Lower lobe of right lung (tissue), 2 donors: ENCODE results near the gene SAMD1. TPM values are rescaled to one million over a fixed set of nuclear protein-coding genes. Genes with fewer than 3 reads are reported as not detected.
"Not testable (repeated sequence)": the region's sequence is repeated elsewhere in the genome, so short reads cannot be mapped to it uniquely, and the experiment has no call there.

Experiments used
- ATAC-seq, 2 donors: fragments of 200-7000 bp; cut with Tn5 transposase; one replicate each; pipeline ENCODE4 v1.9.1; 2020 to 2022; ENCODE audit warnings: mild to moderate bottlenecking in 2 of 2, moderate library complexity in 2 of 2
- DNase-seq: peaks from one replicate; pipeline ENCODE4 v3.0.0-alpha.2; 2020
- H3K27ac ChIP-seq: fragments of 200-600 bp; one replicate; pipeline ENCODE4 v1.8.0; 2022
- H3K27me3 ChIP-seq: fragments of 200-600 bp; one replicate; pipeline ENCODE4 v1.8.0; 2022; ENCODE audit warnings: low read depth
- H3K36me3 ChIP-seq: fragments of 200-600 bp; one replicate; pipeline ENCODE4 v1.8.0; 2022; ENCODE audit warnings: mild to moderate bottlenecking
- H3K4me1 ChIP-seq: fragments of 200-600 bp; one replicate; pipeline ENCODE4 v1.8.0; 2022
- H3K4me3 ChIP-seq: fragments of 200-600 bp; one replicate; pipeline ENCODE4 v1.8.0; 2022; ENCODE audit warnings: mild to moderate bottlenecking
- H3K9me3 ChIP-seq: fragments of 200-600 bp; one replicate; pipeline ENCODE4 v1.8.0; 2022
- CTCF ChIP-seq: fragments of 200-600 bp; IDR thresholded peaks from one replicate; pipeline ENCODE4 v1.8.0; 2022; ENCODE audit warnings: antibody characterized with exemption, mild to moderate bottlenecking
- intact Hi-C: fragments of 100-400 bp; cut with DNase I; formaldehyde crosslinking; loops from one replicate; pipeline ENCODE4 v1.11.0; 2022
- total RNA-seq: library from RNA; stranded (reverse); fragmentation: NEBNext Ultra II Directional; extraction: Animal tissue kit (Norgen Biotek cat#: 25700); gene quantifications from one replicate; pipeline ENCODE4 v1.2.1, GENCODE V29; 2021
- donor health status: DM: no; HTN: yes; CAD: no; lungs with severe emphysema.

Gene SAMD1
- total RNA-seq, 1 donor from 2014 or later, result 51.4 TPM

GRCh38 chr19:14053032-14053431 is 37.5 kb downstream of the SAMD1 start:
- H3K36me3 ChIP-seq, result peaks cover 29% of the 10 kb centered on the region
- ATAC-seq (no peak), DNase-seq (no peak)
- no peak overlapping the region for H3K4me3 ChIP-seq
- peaks cover 7% of the 10 kb centered on the region for H3K4me1 ChIP-seq
- intact Hi-C loops, result no loop called here
- H3K9me3 ChIP-seq, result no peaks in the 10 kb centered on the region
- TF ChIP-seq CTCF, result no peak
- H3K27ac ChIP-seq, result no peak overlapping the region
- H3K27me3 ChIP-seq, result no peaks in the 10 kb centered on the region

GRCh38 chr19:14052470-14052869 is 38.1 kb downstream of the SAMD1 start:
- H3K9me3 ChIP-seq, result no peaks in the 10 kb centered on the region
- H3K4me1 ChIP-seq, result peaks cover 3% of the 10 kb centered on the region
- no peak overlapping the region for H3K27ac ChIP-seq
- H3K4me3 ChIP-seq, result no peak overlapping the region
- DNase-seq (no peak), ATAC-seq (no peak)
- no peaks in the 10 kb centered on the region for H3K27me3 ChIP-seq
- TF ChIP-seq CTCF, result no peak
- intact Hi-C loops, result no loop called here
- H3K36me3 ChIP-seq, result peaks cover 29% of the 10 kb centered on the region

- Histone ChIP-seq H3K4me3 (no peak overlapping the region), H3K36me3 (peaks cover 29% of the 10 kb centered on the region), H3K27me3 (no peaks in the 10 kb centered on the region), H3K27ac (no peak overlapping the region), H3K9me3 (no peaks in the 10 kb centered on the region), H3K4me1 (peaks cover under 1% of the 10 kb centered on the region)
- TF ChIP-seq CTCF, result no peak
- DNase-seq, result no peak
- intact Hi-C loops, result no loop called here
- no peak for ATAC-seq
These were observed 38.6 kb downstream of the SAMD1 start for GRCh38 chr19:14051980-14052379.

GRCh38 chr19:14050961-14051360 is 39.6 kb downstream of the SAMD1 start:
- peaks cover 29% of the 10 kb centered on the region for H3K36me3 ChIP-seq
- H3K4me3 ChIP-seq, H3K4me1 ChIP-seq, H3K27ac ChIP-seq, H3K9me3 ChIP-seq, intact Hi-C loops, H3K27me3 ChIP-seq, ATAC-seq, DNase-seq: not testable (repeated sequence)

GRCh38 chr19:14050512-14050911 is 40.0 kb downstream of the SAMD1 start:
- ATAC-seq, result no peak
- Histone ChIP-seq H3K4me1 (no peaks in the 10 kb centered on the region), H3K4me3 (no peak overlapping the region), H3K9me3 (no peaks in the 10 kb centered on the region), H3K36me3 (peaks cover 29% of the 10 kb centered on the region), H3K27ac (no peak overlapping the region), H3K27me3 (no peaks in the 10 kb centered on the region)
- no peak for DNase-seq
- intact Hi-C loops, result no loop called here
- no peak for TF ChIP-seq CTCF

- Histone ChIP-seq H3K9me3 (no peaks in the 10 kb centered on the region), H3K36me3 (peaks cover 41% of the 10 kb centered on the region), H3K27me3 (no peaks in the 10 kb centered on the region), H3K4me1 (no peaks in the 10 kb centered on the region), H3K27ac (no peak overlapping the region), H3K4me3 (no peak overlapping the region)
- DNase-seq (peak; percentile 72), ATAC-seq (peak; percentile 84 to 90)
- peak; percentile 91 for TF ChIP-seq CTCF
- intact Hi-C loops, result no loop called here
These were observed 42.0 kb downstream of the SAMD1 start for GRCh38 chr19:14048443-14049153.

GRCh38 chr19:14047866-14048265 is 42.7 kb downstream of the SAMD1 start:
- H3K27me3 ChIP-seq, ATAC-seq, H3K9me3 ChIP-seq, H3K27ac ChIP-seq, intact Hi-C loops, H3K4me1 ChIP-seq, H3K4me3 ChIP-seq, DNase-seq: not testable (repeated sequence)
- H3K36me3 ChIP-seq, result peaks cover 41% of the 10 kb centered on the region
